ENCODE data around the gene MYH14.

- TF ChIP-seq POLR2A (IDR thresholded peaks at IDR 0.05) = no peak
- no peak for TF ChIP-seq CTCF (IDR thresholded peaks at IDR 0.05)
Observed at GRCh38 chr19:50176775-50177174, 26.6 kb upstream of the MYH14 start.
